ENCODE results near the gene MDN1.
"Not testable (repeated sequence)": the region's sequence is repeated elsewhere in the genome, so short reads cannot be mapped to it uniquely, and the experiment has no call there.

Gene MDN1

DNA sequence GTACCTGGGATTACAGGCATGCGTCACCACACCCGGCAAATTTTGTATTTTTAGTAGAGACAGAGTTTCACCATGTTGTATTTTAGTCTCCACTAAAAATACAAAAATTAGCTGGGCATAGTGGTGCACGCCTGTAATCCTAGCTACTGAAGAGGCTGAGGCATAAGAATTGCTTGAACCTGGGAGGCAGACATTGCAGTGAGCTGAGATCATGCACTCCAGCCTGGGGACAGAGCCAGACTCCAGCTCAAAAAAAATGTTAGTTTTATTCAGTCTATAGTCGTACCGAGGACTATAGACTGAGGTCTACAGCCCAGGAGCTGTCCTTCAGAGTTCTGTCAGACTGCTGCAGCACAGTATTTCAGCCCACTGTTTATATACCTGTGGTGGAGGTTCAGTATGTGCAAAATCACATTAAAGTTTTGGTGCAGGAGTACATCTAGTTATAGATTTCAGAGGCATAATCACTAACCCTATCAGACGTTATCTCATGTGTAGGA is 6.5 kb upstream of the MDN1 start:
- DNase-seq (ENCODE audit: low read depth in 3 of 3): no peak

GRCh38 chr6:89818977-89819335 is 638 bp downstream of the MDN1 start:
- no peak for DNase-seq (ENCODE audit: low read depth in 3 of 3)

GRCh38 chr6:89817481-89817880 is 2.1 kb downstream of the MDN1 start:
- no peak for DNase-seq (ENCODE audit: low read depth in 3 of 3)

- DNase-seq (ENCODE audit: low read depth in 3 of 3): not testable (repeated sequence)
Observed at GRCh38 chr6:89813422-89813821, 6.2 kb downstream of the MDN1 start.

- no peak for DNase-seq (ENCODE audit: low read depth in 3 of 3)
Observed at GRCh38 chr6:89807581-89807980, 12.0 kb downstream of the MDN1 start.

DNA sequence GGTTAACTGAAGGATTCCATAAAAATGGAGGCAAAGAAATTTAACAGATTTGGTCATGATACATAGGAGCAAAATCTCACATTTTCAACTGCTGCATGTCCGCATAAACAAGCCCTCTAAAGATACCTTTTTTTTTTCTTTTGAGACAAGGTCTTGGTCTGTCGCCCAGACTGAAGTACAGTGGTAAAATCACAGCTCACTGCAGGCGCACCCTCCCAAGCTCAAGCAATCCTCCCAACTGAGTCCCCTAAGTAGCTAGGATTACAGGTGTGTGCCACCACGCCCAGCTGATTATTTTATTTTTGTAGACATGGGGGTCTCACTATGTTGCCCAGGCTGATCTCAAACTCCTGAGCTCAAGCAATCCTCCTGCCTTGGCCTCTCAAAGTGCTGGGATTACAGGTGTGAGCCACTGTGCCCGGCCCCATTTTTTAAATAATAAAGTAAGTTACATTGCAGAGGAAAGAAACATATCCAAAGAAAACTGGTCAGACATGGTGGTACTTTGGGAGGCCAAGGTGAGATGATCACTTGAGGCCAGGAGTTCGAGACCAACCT is 13.7 kb downstream of the MDN1 start:
- DNase-seq (ENCODE audit: low read depth in 3 of 3): no peak

DNA sequence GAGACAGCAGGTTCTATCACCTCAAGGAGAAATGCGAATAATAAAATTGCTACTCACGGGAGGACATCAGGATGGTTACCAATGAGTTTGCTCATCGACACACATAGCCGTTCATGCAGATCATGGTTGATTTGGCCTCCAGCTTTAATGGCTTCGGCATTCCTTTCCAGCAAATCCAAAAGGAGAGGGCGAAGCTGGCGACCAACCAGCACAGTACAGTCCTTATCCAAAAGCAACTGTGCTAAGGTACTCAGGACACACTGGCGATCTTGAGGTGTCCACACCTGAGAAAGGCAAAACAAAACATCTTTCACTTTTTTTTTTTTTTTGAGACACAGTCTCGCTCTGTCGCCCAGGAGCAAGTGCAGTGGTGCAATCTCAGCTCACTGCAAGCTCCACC is 16.3 kb downstream of the MDN1 start:
- DNase-seq (ENCODE audit: low read depth in 3 of 3): no peak

GRCh38 chr6:89799756-89800155 is 19.8 kb downstream of the MDN1 start:
- no peak for DNase-seq (ENCODE audit: low read depth in 3 of 3)

- DNase-seq (ENCODE audit: low read depth in 3 of 3): no peak
Observed at GRCh38 chr6:89799096-89799495, 20.5 kb downstream of the MDN1 start.

DNA sequence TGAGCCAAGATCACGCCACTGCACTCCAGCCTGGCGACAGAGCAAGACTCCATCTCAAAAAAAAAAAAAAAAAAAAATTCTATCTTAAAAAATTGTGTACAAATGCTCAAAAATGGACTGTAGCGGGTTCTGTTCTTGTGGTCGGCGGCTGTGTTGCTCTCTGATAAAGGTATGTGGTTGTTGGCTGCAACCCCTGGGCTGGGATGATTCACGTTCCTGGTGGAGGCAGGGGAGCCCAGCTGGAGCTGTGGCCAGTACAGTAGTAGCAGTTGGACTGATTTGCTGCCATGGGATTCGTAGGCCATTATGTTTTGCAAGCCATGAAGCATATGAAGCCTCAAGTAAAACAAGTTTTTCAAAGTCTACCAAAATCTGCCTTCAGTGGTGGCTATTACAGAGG is 22.3 kb downstream of the MDN1 start:
- no peak for DNase-seq (ENCODE audit: low read depth in 3 of 3)

- DNase-seq (ENCODE audit: low read depth in 3 of 3): no peak
Observed at GRCh38 chr6:89794324-89794723, 25.3 kb downstream of the MDN1 start.

- no peak for DNase-seq (ENCODE audit: low read depth in 3 of 3)
Observed at GRCh38 chr6:89793586-89793985, 26.0 kb downstream of the MDN1 start.

- no peak for DNase-seq (ENCODE audit: low read depth in 3 of 3)
Observed at GRCh38 chr6:89792881-89793280, 26.7 kb downstream of the MDN1 start.

- DNase-seq (ENCODE audit: low read depth in 3 of 3): no peak
Observed at GRCh38 chr6:89790403-89790802, 29.2 kb downstream of the MDN1 start.

GRCh38 chr6:89789980-89790379 is 29.6 kb downstream of the MDN1 start:
- DNase-seq (ENCODE audit: low read depth in 3 of 3): no peak

- no peak for DNase-seq (ENCODE audit: low read depth in 3 of 3)
Observed at GRCh38 chr6:89787660-89788328, 31.8 kb downstream of the MDN1 start.

- no peak for DNase-seq (ENCODE audit: low read depth in 3 of 3)
Observed at GRCh38 chr6:89786970-89787369, 32.6 kb downstream of the MDN1 start.

DNA sequence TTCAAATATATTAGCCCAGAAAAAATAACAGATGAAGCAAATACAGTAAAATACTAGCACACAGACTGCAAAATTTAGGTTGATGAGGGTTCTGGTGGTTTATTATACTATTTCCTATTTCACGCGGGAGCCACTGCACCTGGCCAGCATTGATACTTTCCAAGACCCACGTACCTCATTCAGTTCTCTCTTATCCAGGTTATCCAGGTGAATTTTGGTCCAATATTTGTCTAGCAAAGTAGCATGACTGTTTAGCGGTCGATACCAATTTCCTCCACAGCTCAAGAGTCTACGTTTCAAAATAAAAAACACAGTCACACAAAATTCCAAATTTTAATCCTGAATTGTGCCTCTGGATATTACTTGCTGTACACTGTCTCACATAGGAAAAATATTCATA is 34.8 kb downstream of the MDN1 start:
- no peak for DNase-seq (ENCODE audit: low read depth in 3 of 3)

- DNase-seq (ENCODE audit: low read depth in 3 of 3): not testable (repeated sequence)
Observed at GRCh38 chr6:89783293-89783692, 36.3 kb downstream of the MDN1 start.

DNA sequence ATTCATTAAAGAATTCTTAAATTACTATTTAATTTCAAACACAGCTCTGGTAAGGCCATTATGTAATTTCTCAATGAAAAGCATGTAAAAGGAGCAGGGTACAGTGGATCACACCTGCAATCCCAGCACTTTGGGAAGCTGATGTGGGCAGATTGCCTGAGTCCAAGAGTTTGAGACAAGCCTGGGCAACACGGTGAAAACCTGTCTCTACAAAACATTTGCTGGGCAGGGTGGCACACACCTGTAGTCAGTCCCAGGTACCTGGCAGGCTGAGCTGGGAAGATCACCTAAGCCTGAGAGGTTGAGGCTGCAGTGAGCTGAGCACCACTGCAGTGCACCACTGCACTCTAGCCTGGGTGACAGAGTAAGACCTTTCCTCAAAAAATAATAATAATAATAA is 37.4 kb downstream of the MDN1 start:
- no peak for DNase-seq (ENCODE audit: low read depth in 3 of 3)

GRCh38 chr6:89781070-89782034 is 38.2 kb downstream of the MDN1 start:
- DNase-seq (ENCODE audit: low read depth in 3 of 3): no peak

DNA sequence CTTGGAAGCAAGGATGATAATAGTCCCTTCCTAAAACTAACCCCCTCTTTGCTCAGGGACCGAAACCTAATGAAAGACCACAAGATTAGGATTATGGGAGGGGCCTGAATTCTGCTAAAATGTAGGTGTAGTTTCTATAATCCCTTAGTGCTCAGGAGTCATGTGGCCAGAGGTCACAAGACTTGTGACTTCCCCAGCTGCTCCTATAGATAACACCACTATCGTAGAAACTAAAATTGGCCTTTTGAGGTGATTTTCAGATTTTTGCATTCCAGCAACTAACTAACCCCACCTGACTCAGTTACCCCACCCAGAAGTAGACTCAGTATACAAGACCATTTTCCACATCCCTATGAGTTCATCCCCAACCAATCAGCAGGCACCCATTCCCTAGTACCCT is 42.1 kb downstream of the MDN1 start:
- no peak for DNase-seq (ENCODE audit: low read depth in 3 of 3)

All from stimulated activated CD4-positive, alpha-beta T cell treated with anti-CD3 and anti-CD28 coated beads, TNF-alpha, amount 100 ng/mL, for 4 hours (primary cell).